ENCODE data around the gene RBP3. TPM values are rescaled to one million over a fixed set of nuclear protein-coding genes. Genes with fewer than 3 reads are reported as not detected.

Gene RBP3
- total RNA-seq, 1 donor from 2014 or later = not detected

DNA sequence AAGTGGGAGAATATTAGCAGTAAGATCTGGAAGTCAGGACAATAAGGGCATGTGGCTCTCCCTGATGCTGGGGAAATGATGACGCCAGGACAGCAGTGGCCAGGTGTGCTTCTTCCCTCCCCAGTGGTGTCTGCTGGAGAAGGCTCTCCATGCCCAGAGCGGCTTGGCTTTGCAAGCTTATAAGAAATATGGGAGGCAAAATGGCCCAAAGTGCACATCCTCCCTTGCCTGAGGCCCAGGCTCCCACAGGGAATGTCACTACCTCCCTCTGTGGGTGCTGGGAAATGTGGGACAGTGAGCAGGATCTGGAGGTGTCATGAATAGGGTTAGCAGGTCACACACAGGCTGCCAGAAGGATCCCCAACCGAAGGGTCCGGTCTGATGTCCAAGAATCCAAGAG lies 53.0 kb downstream of the RBP3 start:
- Histone ChIP-seq H3K36me3 (no peaks in the 10 kb centered on the region), H3K4me3 (no peak overlapping the region), H3K4me1 (no peaks in the 10 kb centered on the region), H4K20me1 (ENCODE audit: low read depth) (no peaks in the 10 kb centered on the region), H2AFZ (replicated peaks) (no peak overlapping the region), H3K27me3 (no peaks in the 10 kb centered on the region), H3K27ac (no peak overlapping the region), H3K9ac (no peak overlapping the region), H3K4me2 (no peak overlapping the region), H3K9me3 (ENCODE audit: low read depth) (no peaks in the 10 kb centered on the region), H3K79me2 (ENCODE audit: low read depth) (no peaks in the 10 kb centered on the region), H3F3A (ENCODE audit: low read depth) (no peaks in the 10 kb centered on the region)
- peaks cover 32% of the 10 kb centered on the region for H3K4me1 Mint-ChIP-seq
- no peaks in the 10 kb centered on the region for H3K36me3 Mint-ChIP-seq
- H3K4me3 Mint-ChIP-seq = no peak overlapping the region
- peaks cover 10% of the 10 kb centered on the region for H3K27me3 Mint-ChIP-seq (ENCODE audit: insufficient read depth, low read depth)
- no peak overlapping the region for H3K27ac Mint-ChIP-seq
- no peaks in the 10 kb centered on the region for H3K9me3 Mint-ChIP-seq
- TF ChIP-seq EZH2 (IDR thresholded peaks at IDR 0.05) = no peak
- TF ChIP-seq EZH2phosphoT487 (IDR thresholded peaks at IDR 0.05) = no peak
- TF ChIP-seq, protein P1, sequence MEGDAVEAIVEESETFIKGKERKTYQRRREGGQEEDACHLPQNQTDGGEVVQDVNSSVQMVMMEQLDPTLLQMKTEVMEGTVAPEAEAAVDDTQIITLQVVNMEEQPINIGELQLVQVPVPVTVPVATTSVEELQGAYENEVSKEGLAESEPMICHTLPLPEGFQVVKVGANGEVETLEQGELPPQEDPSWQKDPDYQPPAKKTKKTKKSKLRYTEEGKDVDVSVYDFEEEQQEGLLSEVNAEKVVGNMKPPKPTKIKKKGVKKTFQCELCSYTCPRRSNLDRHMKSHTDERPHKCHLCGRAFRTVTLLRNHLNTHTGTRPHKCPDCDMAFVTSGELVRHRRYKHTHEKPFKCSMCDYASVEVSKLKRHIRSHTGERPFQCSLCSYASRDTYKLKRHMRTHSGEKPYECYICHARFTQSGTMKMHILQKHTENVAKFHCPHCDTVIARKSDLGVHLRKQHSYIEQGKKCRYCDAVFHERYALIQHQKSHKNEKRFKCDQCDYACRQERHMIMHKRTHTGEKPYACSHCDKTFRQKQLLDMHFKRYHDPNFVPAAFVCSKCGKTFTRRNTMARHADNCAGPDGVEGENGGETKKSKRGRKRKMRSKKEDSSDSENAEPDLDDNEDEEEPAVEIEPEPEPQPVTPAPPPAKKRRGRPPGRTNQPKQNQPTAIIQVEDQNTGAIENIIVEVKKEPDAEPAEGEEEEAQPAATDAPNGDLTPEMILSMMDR (IDR thresholded peaks at IDR 0.05) = no peak
- DNase-seq (ENCODE audit: low spot score) = no peak

DNA sequence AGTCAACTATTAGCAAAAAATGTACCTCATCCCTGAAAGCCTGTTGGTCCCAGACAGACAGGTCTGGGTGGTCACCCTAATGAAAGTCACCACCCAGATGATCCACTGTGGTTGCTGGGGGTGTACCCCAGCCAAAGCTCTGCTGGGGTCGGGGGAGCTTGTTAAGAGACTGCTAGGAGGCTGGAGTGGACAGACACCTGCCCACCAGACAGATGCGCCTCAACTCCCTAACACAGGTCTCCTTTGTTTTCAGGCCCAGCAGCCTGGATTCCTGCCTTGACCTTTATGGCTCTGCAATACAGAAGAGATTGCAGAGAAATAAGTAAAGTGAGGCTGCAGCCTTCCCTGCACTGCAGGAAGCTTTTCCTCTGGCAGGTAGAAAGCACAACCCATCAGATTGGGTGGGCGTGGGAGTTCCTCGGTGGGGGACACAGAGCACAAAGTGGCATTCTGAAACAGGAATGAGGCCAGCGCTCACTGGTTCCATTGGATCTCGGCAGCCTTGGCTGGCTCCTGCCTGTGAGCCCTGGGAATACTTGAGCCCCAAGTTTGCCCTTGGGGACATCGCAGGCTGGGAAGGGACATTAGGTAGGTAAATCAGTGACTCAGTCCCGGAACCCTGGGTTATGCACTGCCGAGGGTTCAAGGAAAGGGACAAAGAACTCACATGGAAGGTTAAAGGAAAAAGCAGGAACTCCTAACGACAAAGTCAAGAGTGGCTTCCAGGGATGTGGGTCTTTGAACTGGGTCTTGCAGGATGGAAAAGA lies 53.9 kb downstream of the RBP3 start:
- H3K9ac ChIP-seq = no peak overlapping the region
- H3K4me2 ChIP-seq = no peak overlapping the region
- no peak overlapping the region for H3K27ac ChIP-seq

DNA sequence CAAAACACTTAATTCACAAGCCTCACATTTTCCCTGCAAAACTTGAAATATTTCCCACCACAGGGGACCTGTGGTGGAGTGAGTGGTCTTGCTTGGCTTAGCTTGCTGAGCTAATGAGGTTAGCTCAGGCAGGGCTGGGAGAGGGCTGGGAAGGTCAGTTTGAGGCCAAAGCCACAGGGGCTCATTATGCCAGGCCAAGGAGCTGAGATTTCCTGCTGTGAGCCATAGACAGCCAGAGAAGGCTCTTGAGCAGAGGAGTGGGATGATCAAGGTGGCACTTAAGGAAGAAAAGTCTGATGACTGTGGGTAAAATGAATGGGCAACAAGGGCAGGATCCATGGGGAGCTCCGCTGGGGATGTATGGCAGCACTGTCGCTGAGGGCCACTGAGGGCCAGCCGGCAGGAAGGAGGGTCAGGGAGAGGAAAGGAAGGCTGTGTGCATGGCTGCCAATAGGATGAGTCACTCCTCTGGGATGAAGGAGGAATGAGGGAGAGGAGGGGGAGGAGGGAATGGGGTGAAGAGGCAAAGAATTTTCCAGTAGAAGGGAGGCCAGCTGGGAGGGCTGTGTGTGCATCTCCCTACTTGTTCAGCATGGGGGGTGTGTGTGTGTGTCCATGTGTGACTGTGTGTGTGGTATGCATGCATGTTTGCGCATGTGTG lies 54.6 kb downstream of the RBP3 start:
- Histone ChIP-seq H3F3A (ENCODE audit: low read depth) (no peaks in the 10 kb centered on the region), H3K9ac (no peak overlapping the region), H2AFZ (replicated peaks) (no peak overlapping the region), H3K27ac (no peak overlapping the region), H3K9me3 (ENCODE audit: low read depth) (no peaks in the 10 kb centered on the region), H3K4me1 (no peaks in the 10 kb centered on the region), H3K4me2 (peak overlapping the region; percentile 16), H3K36me3 (no peaks in the 10 kb centered on the region), H3K27me3 (no peaks in the 10 kb centered on the region), H4K20me1 (ENCODE audit: low read depth) (no peaks in the 10 kb centered on the region), H3K4me3 (no peak overlapping the region), H3K79me2 (ENCODE audit: low read depth) (no peaks in the 10 kb centered on the region)
- Mint-ChIP-seq H3K27ac (peak overlapping the region; percentile 76), H3K27me3 (ENCODE audit: insufficient read depth, low read depth) (peaks cover 10% of the 10 kb centered on the region), H3K9me3 (no peaks in the 10 kb centered on the region), H3K36me3 (no peaks in the 10 kb centered on the region), H3K4me3 (peak overlapping the region; percentile 69), H3K4me1 (peaks cover 32% of the 10 kb centered on the region)
- no peak for TF ChIP-seq EZH2 (IDR thresholded peaks at IDR 0.05)
- TF ChIP-seq EZH2phosphoT487 (IDR thresholded peaks at IDR 0.05) = no peak
- TF ChIP-seq, protein P1 (IDR thresholded peaks at IDR 0.05) = no peak
- DNase-seq (ENCODE audit: low spot score) = peak; percentile 29

More for the DNA sequence above, 53.9 kb downstream of the RBP3 start:
- peaks cover 10% of the 10 kb centered on the region for H3K27me3 Mint-ChIP-seq (ENCODE audit: insufficient read depth, low read depth)
- peaks cover 32% of the 10 kb centered on the region for H3K4me1 Mint-ChIP-seq
- no peaks in the 10 kb centered on the region for H3K4me1 ChIP-seq
- peak overlapping the region; percentile 92 for H3K27ac Mint-ChIP-seq
- no peaks in the 10 kb centered on the region for H3K79me2 ChIP-seq (ENCODE audit: low read depth)
- H4K20me1 ChIP-seq (ENCODE audit: low read depth) = no peaks in the 10 kb centered on the region
- no peak for TF ChIP-seq EZH2 (IDR thresholded peaks at IDR 0.05)
- no peak for TF ChIP-seq EZH2phosphoT487 (IDR thresholded peaks at IDR 0.05)
- TF ChIP-seq, protein P1 (IDR thresholded peaks at IDR 0.05) = no peak
- no peak overlapping the region for H3K4me3 ChIP-seq
- H3K9me3 ChIP-seq (ENCODE audit: low read depth) = no peaks in the 10 kb centered on the region
- peak overlapping the region; percentile 52 for H3K4me3 Mint-ChIP-seq
- no peaks in the 10 kb centered on the region for H3K27me3 ChIP-seq
- H3K9me3 Mint-ChIP-seq = no peaks in the 10 kb centered on the region
- no peak overlapping the region for H2AFZ ChIP-seq (replicated peaks)
- no peaks in the 10 kb centered on the region for H3K36me3 ChIP-seq
- H3F3A ChIP-seq (ENCODE audit: low read depth) = no peaks in the 10 kb centered on the region
- DNase-seq (ENCODE audit: low spot score) = no peak
- no peaks in the 10 kb centered on the region for H3K36me3 Mint-ChIP-seq
